ENCODE results near the gene PAM. TPM values are rescaled to one million over a fixed set of nuclear protein-coding genes. Genes with fewer than 3 reads are reported as not detected.
"Not testable (repeated sequence)": the region's sequence is repeated elsewhere in the genome, so short reads cannot be mapped to it uniquely, and the experiment has no call there.

The PAM gene
- total RNA-seq, 1 donor from 2014 or later = 940 TPM

DNA sequence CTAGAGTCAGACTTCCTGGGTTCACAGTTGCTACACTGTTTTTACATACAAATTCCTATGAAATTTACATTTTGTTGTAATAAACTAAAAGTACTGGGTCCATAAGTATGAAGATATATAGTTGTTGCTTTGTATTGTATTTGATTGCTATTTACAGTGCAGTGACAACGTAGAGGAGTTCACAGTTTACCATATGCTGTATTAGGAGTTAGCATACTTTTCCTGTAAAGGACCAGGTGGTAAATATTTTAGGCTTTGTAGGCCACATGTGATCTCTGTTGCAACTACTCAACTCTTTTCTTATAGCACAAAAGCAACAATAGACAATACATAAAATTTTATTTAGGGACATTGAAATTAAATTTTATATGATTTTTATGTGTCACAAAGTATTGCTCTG is 18.0 kb downstream of the PAM start:
- Histone ChIP-seq H3K9me3 (no peaks in the 10 kb centered on the region), H3K4me1 (peaks cover 0 to 41% of the 10 kb centered on the region in 2 donors), H3K27me3 (no peaks in the 10 kb centered on the region), H3K27ac (peak overlapping the region in 1 of 2 donors; percentile 30), H3K36me3 (no peaks in the 10 kb centered on the region), H3K4me3 (no peak overlapping the region)
- DNase-seq (ENCODE audit: low spot score in 2 of 2) = no peak
- intact Hi-C loops (cut with DNase I) = no loop called here
- TF ChIP-seq CTCF (IDR thresholded peaks at IDR 0.05) = no peak

GRCh38 chr5:102775756-102776155 is 20.7 kb downstream of the PAM start:
- H3K27me3 ChIP-seq; H3K36me3 ChIP-seq; H3K27ac ChIP-seq; intact Hi-C loops (cut with DNase I); DNase-seq (ENCODE audit: low spot score in 2 of 2); H3K4me3 ChIP-seq; H3K9me3 ChIP-seq: not testable (repeated sequence)
- H3K4me1 ChIP-seq = peaks cover under 1 to 57% of the 10 kb centered on the region in 2 donors

DNA sequence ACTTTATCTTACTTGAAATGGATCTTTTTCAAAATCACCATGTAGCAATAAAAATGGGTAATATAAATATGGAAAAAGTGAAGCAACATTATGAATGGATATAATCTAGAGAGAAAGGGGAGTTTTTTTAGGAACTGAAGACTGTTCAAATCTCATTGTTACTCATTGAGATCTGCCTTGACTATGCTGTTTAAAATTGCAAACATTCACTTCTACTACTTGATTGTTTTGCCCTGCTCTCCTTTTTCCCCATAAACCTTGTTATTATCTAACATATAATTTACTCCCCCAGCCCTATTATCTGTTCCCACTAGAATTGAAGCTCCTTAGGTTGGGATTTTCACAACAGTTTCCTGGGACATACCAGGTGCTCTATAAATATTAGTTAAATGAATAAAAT is 22.0 kb downstream of the PAM start:
- Histone ChIP-seq H3K4me3 (no peak overlapping the region), H3K27me3 (no peaks in the 10 kb centered on the region), H3K27ac (peak overlapping the region; percentile 41 to 63), H3K36me3 (no peaks in the 10 kb centered on the region), H3K9me3 (no peaks in the 10 kb centered on the region), H3K4me1 (peaks cover 11 to 53% of the 10 kb centered on the region in 2 donors)
- intact Hi-C loops (cut with DNase I) = no loop called here
- TF ChIP-seq CTCF (IDR thresholded peaks at IDR 0.05) = no peak
- no peak for DNase-seq (ENCODE audit: low spot score in 2 of 2)

DNA sequence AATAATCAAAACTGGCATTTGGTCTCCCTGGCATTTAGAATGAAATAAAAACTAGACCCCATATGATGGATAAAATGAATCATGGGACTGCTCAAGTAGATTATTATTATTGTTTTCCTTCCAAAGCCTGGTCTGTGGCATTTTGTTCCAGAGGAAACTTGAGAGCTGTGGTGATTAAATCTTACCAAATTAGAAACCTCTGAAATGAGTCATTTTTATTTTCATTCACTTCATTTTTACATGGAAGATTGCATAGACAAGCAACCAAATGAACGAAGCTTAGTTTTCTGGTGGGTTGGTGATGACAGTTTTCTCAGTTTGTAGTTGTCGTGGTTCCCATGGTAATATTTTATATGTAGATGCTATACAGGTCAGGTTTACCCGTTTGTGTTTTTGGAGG is 23.4 kb downstream of the PAM start:
- peak overlapping the region; percentile 63 to 69 for H3K27ac ChIP-seq
- H3K36me3 ChIP-seq = no peaks in the 10 kb centered on the region
- no peak for TF ChIP-seq CTCF (IDR thresholded peaks at IDR 0.05)
- no peaks in the 10 kb centered on the region for H3K9me3 ChIP-seq
- no peaks in the 10 kb centered on the region for H3K27me3 ChIP-seq
- peaks cover 11 to 47% of the 10 kb centered on the region in 2 donors for H3K4me1 ChIP-seq
- DNase-seq (ENCODE audit: low spot score in 2 of 2) = no peak
- H3K4me3 ChIP-seq = no peak overlapping the region
- intact Hi-C loops (cut with DNase I) = loop anchor here (2.0 kb wide), 3 partner anchors 24 to 180 kb away; partner anchors contain the start of gene PAM

DNA sequence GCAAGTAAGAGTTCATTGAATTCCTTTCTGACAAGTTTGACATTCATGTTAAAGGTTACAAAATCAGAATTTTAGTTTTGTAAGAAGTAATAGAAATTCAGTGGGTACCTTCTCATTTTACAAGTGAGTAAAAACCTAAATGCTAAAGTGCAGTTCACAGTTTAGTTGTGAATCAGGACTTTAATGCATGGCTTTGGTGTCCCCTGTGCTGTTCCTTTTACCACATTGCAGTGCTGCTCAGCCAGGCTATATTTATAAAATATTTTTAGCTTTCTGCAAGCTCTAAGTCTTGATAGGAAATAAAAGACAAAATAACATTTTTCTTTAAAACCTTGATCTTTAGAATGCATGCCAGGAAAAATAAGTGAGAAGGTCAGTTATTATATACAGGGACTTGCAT is 26.3 kb downstream of the PAM start:
- peaks cover 11 to 44% of the 10 kb centered on the region in 2 donors for H3K4me1 ChIP-seq
- no peaks in the 10 kb centered on the region for H3K27me3 ChIP-seq
- DNase-seq (ENCODE audit: low spot score in 2 of 2) = no peak
- intact Hi-C loops (cut with DNase I) = loop anchor here (2.0 to 5.0 kb wide), 3 partner anchors 86 to 259 kb away; no protein-coding TSS in a partner anchor
- no peaks in the 10 kb centered on the region for H3K9me3 ChIP-seq
- H3K36me3 ChIP-seq = no peaks in the 10 kb centered on the region
- peak overlapping the region; percentile 35 to 46 for H3K27ac ChIP-seq
- H3K4me3 ChIP-seq = peak overlapping the region in 1 of 2 donors; percentile 19
- TF ChIP-seq CTCF (IDR thresholded peaks at IDR 0.05) = no peak

DNA sequence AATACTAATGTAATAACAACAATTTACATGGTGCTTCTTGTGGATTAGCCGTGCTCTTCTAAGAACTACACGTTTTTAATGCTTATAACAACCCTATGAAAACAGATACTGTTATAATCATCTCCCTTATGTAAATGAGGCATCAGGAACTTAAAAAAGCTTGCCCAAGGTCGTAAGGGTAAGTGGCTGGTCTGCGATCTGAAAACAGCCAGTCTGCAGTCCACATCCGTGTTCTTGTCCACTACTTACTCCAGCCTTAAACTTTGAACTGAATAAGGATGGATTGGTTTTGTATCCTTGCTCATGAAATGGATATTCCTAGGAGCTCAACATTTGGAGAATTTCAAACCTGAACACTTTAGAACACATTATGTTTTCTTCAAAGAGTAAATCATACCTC is 26.7 kb downstream of the PAM start:
- Histone ChIP-seq H3K27ac (peak overlapping the region; percentile 35 to 46), H3K9me3 (no peaks in the 10 kb centered on the region), H3K36me3 (no peaks in the 10 kb centered on the region), H3K27me3 (no peaks in the 10 kb centered on the region), H3K4me1 (peaks cover 11 to 42% of the 10 kb centered on the region in 2 donors), H3K4me3 (peak overlapping the region in 1 of 2 donors; percentile 19)
- intact Hi-C loops (cut with DNase I) = loop anchor here (2.0 to 5.0 kb wide), 3 partner anchors 86 to 259 kb away; no protein-coding TSS in a partner anchor
- no peak for DNase-seq (ENCODE audit: low spot score in 2 of 2)
- no peak for TF ChIP-seq CTCF (IDR thresholded peaks at IDR 0.05)

Data from ascending aorta (tissue), 2 donors.